Measurements from ENCODE around the gene TNFSF8.

The TNFSF8 gene

DNA sequence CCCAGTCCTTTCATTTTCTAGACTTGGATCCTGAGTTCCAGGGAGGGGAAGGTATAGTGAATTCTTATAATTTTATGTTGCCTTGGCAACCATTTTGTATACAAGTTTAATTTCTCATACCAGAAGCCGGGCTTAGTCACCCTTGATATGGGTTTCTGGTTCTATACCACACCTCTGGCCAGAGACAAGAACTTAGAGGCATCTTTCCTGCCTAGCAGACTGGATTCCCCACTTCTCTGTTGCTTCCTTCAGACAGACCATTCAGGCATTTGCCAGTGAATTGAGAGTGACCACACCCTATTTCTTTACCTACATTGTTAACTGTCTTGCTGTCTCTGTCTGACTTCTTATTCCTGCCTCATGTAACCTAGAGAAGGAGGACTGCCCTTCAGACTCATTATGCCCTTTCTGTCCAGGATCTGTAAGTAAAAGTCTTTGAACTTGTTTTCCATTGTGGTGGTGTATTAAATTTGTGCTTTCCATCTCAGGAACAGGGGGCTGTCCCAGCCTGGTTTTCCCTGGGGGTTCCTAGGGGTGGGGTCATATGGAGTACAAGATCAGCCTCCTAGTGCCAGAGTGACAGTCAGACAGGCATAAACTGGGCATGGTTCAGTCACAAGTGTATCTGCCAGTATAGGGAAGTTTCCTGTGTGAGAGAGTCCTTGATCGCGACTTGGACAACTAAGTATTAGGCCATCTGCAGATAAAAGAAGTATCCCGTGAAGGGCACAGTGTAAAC, 27.4 kb downstream of the TNFSF8 start:
- DNase-seq = no peak

DNA sequence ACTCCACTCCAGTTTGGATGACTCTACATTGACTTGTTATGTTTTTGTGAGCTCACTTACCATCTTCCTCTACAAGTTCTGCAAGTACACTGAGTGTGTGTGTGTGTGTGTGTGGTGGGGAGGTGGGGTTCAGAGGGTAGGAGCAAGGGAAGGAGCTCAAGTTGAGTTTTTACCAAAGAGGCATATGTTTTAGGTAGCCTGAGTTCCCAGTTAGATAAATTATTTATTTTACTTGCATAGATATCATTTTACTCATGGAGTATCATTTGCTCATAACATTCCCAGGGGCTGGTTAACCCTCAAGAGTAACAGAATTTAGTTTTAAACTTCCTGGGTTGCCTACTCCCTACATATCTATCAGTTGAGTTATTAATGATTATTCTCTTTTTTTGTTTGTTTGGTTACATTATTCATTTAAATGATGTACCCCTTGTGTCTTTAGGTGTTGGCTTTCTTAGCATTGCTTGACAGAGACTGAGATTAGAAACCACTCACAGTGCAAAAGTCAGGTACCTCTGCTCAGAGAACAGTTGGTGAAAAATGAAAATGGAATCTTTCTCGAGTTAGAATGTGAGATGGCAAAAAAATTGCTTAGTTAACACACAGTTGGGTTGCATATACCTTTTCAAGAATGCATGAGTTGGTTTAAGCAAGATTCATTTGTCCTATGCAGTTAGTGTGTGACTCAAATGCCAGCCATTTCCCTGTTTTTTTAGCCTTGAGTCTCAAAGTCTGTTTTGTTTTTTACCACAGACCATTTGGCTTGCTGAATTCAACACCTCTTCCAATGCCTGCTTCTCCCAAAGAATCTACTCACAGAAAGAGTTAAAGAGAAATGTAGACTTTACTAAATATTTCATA, 29.2 kb downstream of the TNFSF8 start:
- DNase-seq = no peak

DNA sequence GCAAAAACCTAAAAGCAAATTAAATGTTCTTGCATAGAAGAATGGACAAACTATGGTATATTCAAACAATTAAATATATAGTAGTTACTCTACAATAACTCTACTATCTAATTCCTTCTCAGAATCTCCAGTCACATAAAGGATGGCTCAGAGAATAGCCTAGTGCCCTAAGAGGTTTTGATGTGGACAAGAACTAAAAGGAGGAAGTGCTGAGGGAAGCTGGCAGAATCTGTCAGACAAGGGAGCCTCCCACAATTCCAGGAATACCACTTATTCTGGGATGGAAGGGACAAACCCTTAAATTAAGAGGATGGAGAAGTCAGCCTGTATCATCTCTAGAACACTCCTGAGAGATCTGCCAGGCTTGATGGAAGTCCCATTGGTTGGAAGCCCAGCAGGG, 30.4 kb downstream of the TNFSF8 start:
- DNase-seq = peak; percentile 18

DNA sequence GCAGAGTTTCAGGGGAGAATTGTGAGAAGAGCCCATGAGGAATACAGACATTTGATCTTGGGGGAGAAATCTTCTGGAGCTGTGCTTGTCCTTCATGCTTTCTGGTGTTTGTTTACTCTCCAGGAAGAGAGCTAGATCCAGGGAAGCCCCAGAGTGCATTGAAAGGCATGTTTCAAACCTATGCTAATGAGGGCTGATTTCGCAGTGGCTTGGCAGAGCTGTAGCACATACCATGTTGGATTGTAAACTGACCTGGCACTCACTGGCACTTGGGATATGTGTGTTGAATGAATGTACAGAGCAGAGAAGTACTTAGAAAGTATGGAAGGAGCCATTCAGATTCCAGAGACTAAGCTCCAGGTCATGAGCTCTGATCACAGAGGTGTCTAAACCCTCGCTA, 30.9 kb downstream of the TNFSF8 start:
- no peak for DNase-seq

DNA sequence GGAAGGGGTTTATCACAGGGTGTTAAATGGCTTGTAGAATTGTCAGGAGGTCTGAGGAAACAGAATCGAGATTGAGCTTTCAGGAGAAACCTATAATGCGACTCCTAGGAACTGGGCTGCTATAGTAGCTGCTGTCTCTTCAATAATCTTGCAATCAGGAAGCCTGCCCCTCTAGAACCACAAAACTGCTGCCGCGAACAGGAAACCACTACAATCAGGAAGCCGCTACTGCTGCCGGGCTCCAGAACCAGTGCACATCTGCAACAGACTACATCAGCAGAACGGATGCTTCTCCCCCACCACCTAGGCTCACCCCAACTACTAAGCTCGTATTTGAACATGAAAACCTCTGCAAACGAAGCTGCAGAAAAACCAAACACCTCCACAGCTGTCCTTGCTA, 31.6 kb downstream of the TNFSF8 start:
- no peak for DNase-seq

DNA sequence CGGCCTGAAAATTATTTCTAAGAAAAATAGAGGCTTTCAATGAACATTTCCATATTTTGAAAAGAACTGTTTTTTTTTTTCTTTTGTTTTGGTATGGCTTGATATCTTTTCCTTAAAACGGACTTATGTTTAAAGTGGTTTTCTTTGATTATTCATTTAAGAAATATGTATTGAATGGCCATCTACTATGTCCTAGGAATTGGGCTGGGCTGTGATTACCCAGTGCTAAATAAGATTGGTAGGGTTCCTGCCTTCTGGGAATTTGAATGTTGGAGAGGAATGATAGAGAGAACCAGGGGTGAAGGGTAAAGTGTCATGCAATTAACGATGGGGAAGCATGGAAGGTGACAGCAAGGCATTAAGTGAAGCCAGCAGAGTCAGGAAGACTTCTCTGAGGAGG, 33.2 kb downstream of the TNFSF8 start:
- no peak for DNase-seq

DNA sequence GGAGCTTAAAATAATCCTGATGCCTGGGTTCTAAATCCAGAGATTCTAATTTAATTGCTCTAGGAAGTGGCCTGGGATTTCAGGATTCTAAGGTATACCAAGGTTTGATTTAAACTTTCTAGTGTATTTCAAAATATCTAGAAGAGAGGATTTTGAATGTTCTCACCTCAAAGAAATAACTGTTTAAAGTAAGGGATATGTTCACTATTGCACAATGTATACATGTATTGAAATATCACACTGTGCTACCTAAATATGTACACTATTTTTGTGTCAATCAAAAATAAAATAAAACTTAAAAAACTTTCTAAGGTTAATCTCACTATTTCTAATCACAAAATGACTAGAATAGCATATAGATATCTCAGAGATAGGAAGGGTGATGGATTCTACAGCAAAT, 34.0 kb downstream of the TNFSF8 start:
- DNase-seq = no peak

DNA sequence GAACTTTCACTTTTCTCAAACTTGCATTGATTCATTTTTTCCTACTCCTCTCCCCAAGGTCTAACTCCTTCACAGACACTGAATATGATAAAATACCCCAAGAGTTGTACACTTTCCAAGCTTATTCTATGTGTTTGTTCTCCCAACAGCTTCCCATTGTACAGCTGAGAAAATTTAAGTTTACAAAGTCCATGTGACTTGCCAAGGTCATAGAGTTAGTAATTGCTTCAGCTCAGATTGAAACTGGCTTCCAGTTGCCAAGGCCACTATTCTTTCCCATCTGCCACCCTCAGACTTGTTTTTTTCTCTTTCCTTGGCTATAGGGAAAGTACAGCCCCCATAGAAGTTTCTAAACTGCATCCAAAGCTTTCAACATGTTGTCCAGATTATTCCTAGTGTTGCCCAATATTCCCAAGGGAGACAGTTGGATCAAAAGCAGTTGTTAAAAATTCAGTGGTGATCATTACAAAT, 34.8 kb downstream of the TNFSF8 start:
- DNase-seq = no peak

DNA sequence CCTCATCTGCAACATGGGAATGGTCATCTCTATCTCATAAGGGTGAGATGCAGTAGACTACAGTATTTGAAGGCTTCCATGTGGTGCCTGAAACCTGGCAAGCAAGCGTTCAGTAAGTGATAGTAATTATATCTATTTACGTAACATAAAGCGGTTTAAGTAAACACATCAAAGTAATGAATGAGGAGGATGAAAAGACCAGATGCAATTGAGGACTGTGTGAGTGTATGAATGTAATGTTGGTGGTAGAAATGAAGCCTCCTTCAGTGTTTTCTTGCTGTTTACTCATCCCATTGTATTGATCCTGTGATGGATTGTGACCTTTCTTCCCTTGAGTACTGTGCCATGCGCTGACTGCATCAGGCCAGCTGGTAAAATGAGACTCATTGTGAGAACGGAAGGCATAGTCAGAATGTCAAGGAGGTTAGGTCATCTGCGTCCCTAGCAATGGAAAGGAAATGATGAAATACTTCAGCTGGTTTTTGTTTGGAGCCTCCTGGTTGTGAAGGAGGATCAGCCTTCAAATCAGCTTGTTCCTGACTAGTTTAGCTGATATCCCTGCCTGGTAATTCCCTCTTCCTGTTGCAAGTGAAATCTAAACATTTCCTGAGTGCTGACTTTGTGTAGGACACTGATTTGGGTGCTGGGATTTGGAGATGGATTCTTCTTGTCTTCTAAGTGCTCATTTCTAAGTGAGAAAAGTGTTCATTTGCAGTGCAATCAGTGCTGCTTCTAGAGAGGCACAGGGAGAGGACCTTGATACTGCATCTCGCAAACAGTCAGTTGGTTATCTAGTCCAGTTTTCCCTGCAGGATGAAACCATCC, 35.6 kb downstream of the TNFSF8 start:
- peak; percentile 17 for DNase-seq

DNA sequence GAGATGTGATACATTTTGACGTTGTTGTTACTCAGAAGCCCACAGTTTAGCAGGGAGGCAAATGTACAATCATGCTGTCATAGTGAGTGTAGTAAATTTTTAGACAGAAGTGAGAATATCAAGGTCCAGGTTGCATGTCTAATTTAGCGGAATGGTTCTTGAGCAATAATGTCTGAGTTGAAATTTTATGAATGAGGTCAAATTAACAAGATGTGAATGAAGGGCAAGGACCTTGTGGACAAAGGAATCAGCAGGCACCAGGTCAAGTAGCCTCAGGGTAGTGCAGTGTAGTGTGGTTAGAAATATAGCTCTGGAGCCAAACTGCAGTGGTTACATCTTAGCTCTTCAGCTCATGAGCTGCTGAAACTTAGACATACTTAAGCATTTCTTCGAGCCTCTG, 36.2 kb downstream of the TNFSF8 start:
- no peak for DNase-seq

DNA sequence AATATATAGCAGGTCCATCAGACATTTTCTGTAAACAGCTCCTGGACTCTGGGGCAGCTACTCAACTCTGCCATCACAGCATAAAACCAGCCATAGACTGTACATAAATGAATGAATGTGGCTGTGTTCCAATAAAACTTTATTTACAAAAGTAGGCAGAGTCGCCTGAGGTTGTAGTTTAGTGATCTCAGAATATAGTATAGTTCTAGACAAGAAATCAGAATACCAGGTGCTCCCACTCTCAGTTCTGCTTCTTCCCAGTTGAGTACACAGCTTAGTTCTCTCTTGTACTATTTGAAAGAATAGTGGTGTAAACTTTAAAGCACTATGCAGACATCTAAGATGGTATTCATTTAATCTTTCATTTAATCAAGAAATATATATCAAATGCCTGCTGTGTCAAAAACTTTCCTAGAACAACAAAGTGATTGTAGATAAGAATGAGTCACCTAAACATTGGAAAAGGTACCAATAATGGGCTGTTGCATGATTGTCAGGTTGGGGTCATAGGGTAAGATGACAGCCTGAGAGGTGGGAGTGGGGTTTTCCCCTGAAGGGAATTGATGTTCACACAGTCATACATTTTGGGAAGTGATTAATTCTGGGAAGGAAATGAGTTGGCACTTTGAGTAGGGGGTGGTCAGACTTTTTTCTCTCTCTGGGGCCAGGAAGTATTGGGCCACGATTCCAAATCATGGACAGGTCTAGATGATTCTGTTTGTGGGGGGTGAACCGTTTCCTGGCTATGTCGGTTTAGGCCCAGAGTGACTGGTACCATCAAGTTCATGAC, 37.0 kb downstream of the TNFSF8 start:
- DNase-seq = no peak

DNA sequence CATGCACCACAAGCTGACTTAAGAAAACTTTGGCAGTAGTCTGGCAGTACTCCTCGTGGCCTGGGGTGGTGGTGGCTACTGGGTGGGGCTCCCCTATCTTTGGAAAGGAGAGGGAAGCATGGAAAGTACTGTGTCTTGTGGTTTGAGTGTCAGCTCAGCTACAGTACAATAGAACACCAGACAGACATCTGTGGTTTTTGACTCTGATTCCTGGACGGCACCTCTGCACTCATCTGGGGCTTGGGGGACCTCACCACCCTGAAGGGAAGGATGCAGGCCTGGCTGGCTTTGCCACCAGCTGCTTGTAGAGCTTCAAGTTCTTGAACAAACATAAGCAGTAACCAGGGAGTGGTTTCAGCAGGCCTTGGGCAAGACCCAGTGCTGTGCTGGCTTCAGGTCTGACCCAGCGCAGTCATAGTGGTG, 40.6 kb downstream of the TNFSF8 start:
- no peak for DNase-seq

DNA sequence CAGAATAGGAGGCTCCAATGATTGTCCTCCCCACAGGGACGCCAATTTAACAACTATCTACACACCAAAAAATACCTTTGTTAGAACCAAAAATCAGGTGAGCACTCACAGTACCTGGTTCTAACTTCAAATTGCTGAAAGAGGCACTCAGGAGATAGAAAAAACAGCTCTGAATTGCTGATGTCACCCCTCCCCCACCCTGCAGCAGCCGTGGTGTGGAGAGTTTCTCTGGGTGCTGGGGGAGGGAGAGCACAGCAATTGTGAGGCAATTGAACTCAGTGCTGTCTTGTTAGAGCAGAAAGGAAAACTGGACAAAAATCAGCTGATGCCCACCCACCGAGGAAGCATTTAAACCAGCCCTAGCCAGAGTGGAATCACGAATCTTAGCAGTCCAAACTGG, 41.8 kb downstream of the TNFSF8 start:
- no peak for DNase-seq

DNA sequence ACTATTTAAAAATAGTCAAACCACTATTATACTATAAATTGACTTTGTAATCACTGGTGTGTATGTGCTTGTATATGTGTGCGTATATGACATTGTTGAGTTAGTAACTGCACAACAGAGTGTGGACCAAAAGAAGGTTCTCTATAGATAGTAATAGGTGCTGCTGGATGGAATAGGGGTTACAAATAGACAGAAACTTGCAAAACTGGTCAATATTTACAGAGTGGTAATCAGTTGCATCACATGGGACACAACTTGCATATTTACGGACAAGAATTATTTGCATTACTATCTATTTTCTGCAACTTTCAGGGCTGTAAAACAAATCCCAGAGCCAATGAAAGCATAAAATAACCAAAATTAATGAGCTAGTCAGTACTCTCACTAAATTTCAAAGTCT, 42.4 kb downstream of the TNFSF8 start:
- no peak for DNase-seq

DNA sequence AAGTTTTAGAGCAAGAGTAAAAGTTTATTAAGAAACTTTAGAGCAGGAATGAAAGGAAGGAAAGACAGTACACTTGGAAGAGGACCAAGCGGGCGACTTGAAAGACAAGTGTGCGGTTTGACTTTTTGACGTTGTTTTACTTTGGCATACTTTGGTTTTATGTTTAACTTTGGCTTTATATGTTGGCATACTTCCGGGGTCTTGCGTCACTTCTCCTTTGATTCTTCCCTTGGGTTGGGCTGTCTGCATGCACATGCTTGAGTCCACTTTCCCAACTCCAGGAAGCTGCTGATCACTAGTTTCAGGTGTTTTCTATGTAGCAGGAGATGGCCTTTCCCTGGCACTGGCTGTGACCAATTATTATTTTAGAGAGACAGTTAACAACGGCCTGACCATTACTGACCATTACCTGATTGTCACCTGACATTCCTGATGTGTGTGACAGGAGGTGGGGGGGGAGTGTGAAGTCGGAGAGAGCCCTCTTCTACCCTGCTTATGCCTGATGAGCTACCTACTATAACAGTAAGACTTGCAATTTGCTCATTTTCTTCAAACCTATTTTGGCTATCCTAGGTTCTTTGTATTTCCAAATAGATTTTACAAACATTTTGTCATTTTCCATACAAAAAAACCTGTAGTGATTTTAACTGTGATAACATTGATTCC, 45.5 kb downstream of the TNFSF8 start:
- DNase-seq = no peak

DNA sequence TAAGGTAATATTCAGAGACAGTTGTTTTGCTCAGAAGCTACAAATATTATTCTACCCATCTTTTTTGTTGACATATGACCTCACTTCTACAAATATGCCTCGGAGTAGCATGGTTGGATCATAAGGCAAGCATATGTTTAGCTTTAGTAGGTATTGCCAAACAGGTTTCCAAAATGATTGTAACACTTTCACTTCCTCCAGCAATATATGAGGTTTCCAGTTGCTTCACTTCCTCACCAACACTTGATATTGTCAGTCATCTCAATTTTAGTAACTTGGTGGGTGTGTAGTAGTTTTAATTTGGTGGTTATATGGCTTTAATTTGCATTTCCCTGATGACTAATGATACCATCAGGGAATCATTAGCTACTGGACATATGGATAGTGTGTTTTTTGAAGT, 46.7 kb downstream of the TNFSF8 start:
- DNase-seq = no peak

DNA sequence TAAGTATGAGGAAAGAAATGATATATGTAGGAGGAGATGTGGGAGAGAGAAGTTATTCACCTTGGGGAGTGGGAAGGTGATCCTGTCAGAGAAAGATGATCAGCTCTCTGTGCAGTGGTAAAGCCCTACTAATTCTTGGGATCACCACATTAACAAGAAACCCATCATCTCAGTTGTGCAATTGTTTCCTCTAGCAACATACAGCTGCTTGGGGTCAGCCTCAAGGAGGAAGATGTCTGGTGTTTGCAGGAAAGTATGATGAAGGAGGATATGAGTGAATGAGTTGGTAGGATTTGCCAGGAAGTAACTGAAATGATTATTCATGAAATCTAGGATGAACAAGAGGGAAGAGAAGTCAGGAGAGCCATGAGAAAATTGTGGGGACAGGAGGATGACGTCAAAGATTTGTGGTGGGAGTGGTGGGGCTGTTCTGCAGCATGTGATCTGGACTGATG, 50.1 kb downstream of the TNFSF8 start:
- no peak for DNase-seq

DNA sequence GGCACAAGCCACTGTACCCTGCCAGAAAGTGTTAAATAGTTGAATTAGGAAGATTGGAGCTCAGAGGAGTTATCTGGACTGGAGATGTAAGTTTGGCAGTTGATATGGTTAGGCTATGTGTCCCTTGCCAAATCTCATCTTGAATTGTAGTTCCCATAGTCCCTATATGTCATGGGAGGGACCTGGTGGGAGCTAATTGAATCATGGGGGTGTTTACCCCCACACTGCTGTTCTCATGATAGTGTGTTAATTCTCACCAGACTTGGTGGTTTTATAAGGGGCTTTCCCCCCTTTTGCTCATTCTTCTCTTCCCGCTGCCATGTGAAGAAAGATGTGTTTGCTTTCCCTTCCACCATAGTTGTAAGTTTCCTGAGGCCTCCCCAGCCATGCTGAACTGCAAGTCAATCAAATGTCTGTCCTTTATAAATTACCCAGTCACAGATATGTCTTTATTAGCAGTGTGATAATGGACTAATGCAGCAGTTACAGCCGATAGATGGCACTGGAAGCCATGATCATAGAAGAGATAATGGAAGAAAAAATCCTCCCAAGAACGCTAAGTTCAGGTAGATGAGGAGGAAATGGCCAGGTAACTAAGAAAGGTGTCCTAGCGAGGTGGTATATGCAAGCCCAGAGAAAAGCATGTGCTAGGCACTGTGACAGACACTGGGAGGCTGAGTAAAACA, 51.4 kb downstream of the TNFSF8 start:
- no peak for DNase-seq

DNA sequence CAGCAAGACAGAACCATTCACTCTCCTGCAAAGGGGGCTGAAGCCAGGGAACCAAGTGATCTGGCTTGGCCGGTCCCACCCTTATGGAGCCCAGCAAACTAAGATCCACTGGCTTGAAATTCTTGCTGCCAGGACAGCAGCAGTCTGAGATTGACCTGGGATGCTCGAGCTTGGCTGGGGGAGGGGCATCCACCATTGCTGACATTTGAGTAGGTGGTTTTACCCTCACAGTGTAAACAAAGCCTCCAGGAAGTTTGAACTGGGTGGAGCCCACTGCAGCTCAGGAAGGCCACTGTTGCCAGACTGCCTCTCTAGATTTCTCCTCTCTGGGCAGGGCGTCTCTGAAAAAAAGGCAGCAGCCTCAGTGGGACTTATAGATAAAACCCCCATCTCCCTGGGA, 60.5 kb downstream of the TNFSF8 start:
- no peak for DNase-seq

DNA sequence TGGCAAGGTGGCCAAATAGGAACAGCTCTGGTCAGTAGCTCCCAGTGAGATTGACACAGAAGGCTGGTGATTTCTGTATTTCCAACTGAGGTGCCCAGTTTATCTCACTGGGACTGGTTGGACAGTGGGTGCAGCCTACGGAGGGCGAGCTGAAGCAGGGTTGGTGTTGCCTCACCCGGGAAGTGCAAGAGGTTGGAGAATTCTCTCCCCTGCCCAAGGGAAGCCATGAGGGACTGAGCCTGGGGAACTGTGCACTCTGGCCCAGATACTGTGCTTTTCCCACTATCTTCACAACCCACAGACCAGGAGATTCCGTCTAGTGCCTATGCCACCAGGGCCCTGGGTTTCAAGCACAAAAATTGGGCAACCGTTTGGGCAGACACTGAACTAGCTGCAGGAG, 61.0 kb downstream of the TNFSF8 start:
- no peak for DNase-seq

DNA sequence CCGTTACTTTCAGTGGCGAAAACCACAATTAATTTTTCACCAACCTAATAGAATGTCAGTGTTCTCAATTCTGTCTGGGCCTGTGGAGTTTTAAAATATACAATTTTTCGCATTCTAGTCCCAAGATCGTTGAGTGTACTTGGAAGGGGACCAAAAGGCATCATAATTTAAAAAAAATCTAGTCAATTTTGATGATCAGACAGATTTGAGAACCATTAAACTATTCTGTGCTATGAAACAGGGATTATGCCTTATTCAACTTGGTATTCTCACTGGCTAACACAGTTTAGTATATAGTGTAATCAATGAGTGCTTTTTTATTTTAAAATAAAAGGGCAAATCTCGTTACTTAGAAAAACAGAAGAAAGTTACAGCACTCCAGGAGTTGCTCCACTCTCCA, 63.1 kb downstream of the TNFSF8 start:
- no peak for DNase-seq
